Measurements from ENCODE around the gene ASIC2.
A peak's percentile ranks its signal among the peaks of the same experiment; 100 is the strongest.

ASIC2 gene

GRCh38 chr17:33297643-33298042, 4.5 kb upstream of the ASIC2 start:
- H3K4me1 ChIP-seq (ENCODE audit: control insufficient read depth in 2 of 2, insufficient read depth in 1 of 2, low read depth in 1 of 2, low read length in 2 of 2) = peaks cover 0 to 4% of the 10 kb centered on the region in 2 donors
- no peak overlapping the region for H4K91ac ChIP-seq (ENCODE audit: low read depth, low read length, poor library complexity)
- no peak overlapping the region for H3K18ac ChIP-seq (ENCODE audit: low read length)
- no peak overlapping the region for H2BK15ac ChIP-seq (ENCODE audit: low read length)
- peaks cover 0 to 2% of the 10 kb centered on the region in 2 donors for H3K9me3 ChIP-seq (replicated peaks in 1 of 2; ENCODE audit: control insufficient read depth in 2 of 2, insufficient read depth in 1 of 2, low read depth in 1 of 2, low read length in 2 of 2)
- no peak overlapping the region for H4K8ac ChIP-seq (ENCODE audit: low read depth, low read length)
- H3K23ac ChIP-seq (ENCODE audit: low read depth, low read length, poor library complexity) = no peak overlapping the region
- no CpG with 5 or more reads among the region's 4 CpGs for WGBS, 2 donors (ENCODE audit: extremely low coverage in 2 of 2, insufficient read length in 2 of 2, insufficient replicate concordance in 1 of 2)
- H3K36me3 ChIP-seq (replicated peaks in 1 of 2; ENCODE audit: control insufficient read depth in 2 of 2, insufficient read depth in 2 of 2, low read length in 2 of 2) = peaks cover 0 to 1% of the 10 kb centered on the region in 2 donors
- H2BK5ac ChIP-seq (ENCODE audit: low read length) = no peak overlapping the region
- no peak overlapping the region for H3K4me3 ChIP-seq (ENCODE audit: low read length in 2 of 2)
- no peak overlapping the region for H3K9ac ChIP-seq (ENCODE audit: low read depth, low read length, poor library complexity)
- H2AFZ ChIP-seq (ENCODE audit: low read length) = no peak overlapping the region
- peaks cover 0 to 18% (median 11%) of the 10 kb centered on the region in 3 experiments for H3K27me3 ChIP-seq (ENCODE audit: control insufficient read depth in 3 of 3, insufficient read depth in 3 of 3, low read depth in 1 of 3, low read length in 3 of 3)
- H2AK5ac ChIP-seq (ENCODE audit: low read depth, low read length) = no peak overlapping the region
- H3K4me2 ChIP-seq (ENCODE audit: insufficient read depth, low read length, poor library complexity, severe bottlenecking) = no peak overlapping the region
- no peak overlapping the region for H2BK120ac ChIP-seq (ENCODE audit: low read depth, low read length)
- H2BK12ac ChIP-seq (ENCODE audit: low read length) = no peak overlapping the region
- no peak overlapping the region for H3K27ac ChIP-seq (replicated peaks; ENCODE audit: low read length)
- H3K79me1 ChIP-seq (ENCODE audit: low read depth, low read length) = no peaks in the 10 kb centered on the region
- DNase-seq (ENCODE audit: low spot score) = no peak
- H3K4ac ChIP-seq (ENCODE audit: low read length) = no peak overlapping the region
- no peak overlapping the region for H3K14ac ChIP-seq (ENCODE audit: low read length)

GRCh38 chr17:33294994-33295393, 1.9 kb upstream of the ASIC2 start:
- no peak overlapping the region for H2BK15ac ChIP-seq (ENCODE audit: low read length)
- no CpG with 5 or more reads among the region's 1 CpG for WGBS, 2 donors (ENCODE audit: extremely low coverage in 2 of 2, insufficient read length in 2 of 2, insufficient replicate concordance in 1 of 2)
- H3K4ac ChIP-seq (ENCODE audit: low read length) = no peak overlapping the region
- H3K18ac ChIP-seq (ENCODE audit: low read length) = no peak overlapping the region
- H3K14ac ChIP-seq (ENCODE audit: low read length) = no peak overlapping the region
- H3K27ac ChIP-seq (replicated peaks; ENCODE audit: low read length) = no peak overlapping the region
- H2AK5ac ChIP-seq (ENCODE audit: low read depth, low read length) = no peak overlapping the region
- peaks cover 0 to 44% (median 28%) of the 10 kb centered on the region in 3 experiments for H3K27me3 ChIP-seq (ENCODE audit: control insufficient read depth in 3 of 3, insufficient read depth in 3 of 3, low read depth in 1 of 3, low read length in 3 of 3)
- peaks cover 0 to 2% of the 10 kb centered on the region in 2 donors for H3K9me3 ChIP-seq (replicated peaks in 1 of 2; ENCODE audit: control insufficient read depth in 2 of 2, insufficient read depth in 1 of 2, low read depth in 1 of 2, low read length in 2 of 2)
- no peak overlapping the region for H4K91ac ChIP-seq (ENCODE audit: low read depth, low read length, poor library complexity)
- H2AFZ ChIP-seq (ENCODE audit: low read length) = no peak overlapping the region
- DNase-seq (ENCODE audit: low spot score) = no peak
- H3K79me1 ChIP-seq (ENCODE audit: low read depth, low read length) = no peaks in the 10 kb centered on the region
- H2BK12ac ChIP-seq (ENCODE audit: low read length) = no peak overlapping the region
- no peak overlapping the region for H3K9ac ChIP-seq (ENCODE audit: low read depth, low read length, poor library complexity)
- no peak overlapping the region for H4K8ac ChIP-seq (ENCODE audit: low read depth, low read length)
- peaks cover 0 to 1% of the 10 kb centered on the region in 2 donors for H3K36me3 ChIP-seq (replicated peaks in 1 of 2; ENCODE audit: control insufficient read depth in 2 of 2, insufficient read depth in 2 of 2, low read length in 2 of 2)
- H3K4me2 ChIP-seq (ENCODE audit: insufficient read depth, low read length, poor library complexity, severe bottlenecking) = no peak overlapping the region
- no peak overlapping the region for H3K23ac ChIP-seq (ENCODE audit: low read depth, low read length, poor library complexity)
- no peak overlapping the region for H2BK5ac ChIP-seq (ENCODE audit: low read length)
- no peak overlapping the region for H3K4me3 ChIP-seq (ENCODE audit: low read length in 2 of 2)
- no peak overlapping the region for H2BK120ac ChIP-seq (ENCODE audit: low read depth, low read length)
- peaks cover 0 to 6% of the 10 kb centered on the region in 2 donors for H3K4me1 ChIP-seq (ENCODE audit: control insufficient read depth in 2 of 2, insufficient read depth in 1 of 2, low read depth in 1 of 2, low read length in 2 of 2)

GRCh38 chr17:33292201-33292980, 704 bp downstream of the ASIC2 start:
- WGBS, 2 donors (ENCODE audit: extremely low coverage in 2 of 2, insufficient read length in 2 of 2, insufficient replicate concordance in 1 of 2) = no CpG with 5 or more reads among the region's 72 CpGs
- DNase-seq (ENCODE audit: low spot score) = peak; percentile 59
- no peak overlapping the region for H2AK5ac ChIP-seq (ENCODE audit: low read depth, low read length)
- peaks cover 0 to 1% of the 10 kb centered on the region in 2 donors for H3K36me3 ChIP-seq (replicated peaks in 1 of 2; ENCODE audit: control insufficient read depth in 2 of 2, insufficient read depth in 2 of 2, low read length in 2 of 2)
- H3K4me1 ChIP-seq (ENCODE audit: control insufficient read depth in 2 of 2, insufficient read depth in 1 of 2, low read depth in 1 of 2, low read length in 2 of 2) = peaks cover 0 to 6% of the 10 kb centered on the region in 2 donors
- peak overlapping the region; percentile 53 for H3K9ac ChIP-seq (ENCODE audit: low read depth, low read length, poor library complexity)
- H3K4ac ChIP-seq (ENCODE audit: low read length) = no peak overlapping the region
- no peaks in the 10 kb centered on the region for H3K79me1 ChIP-seq (ENCODE audit: low read depth, low read length)
- H3K23ac ChIP-seq (ENCODE audit: low read depth, low read length, poor library complexity) = no peak overlapping the region
- no peak overlapping the region for H4K91ac ChIP-seq (ENCODE audit: low read depth, low read length, poor library complexity)
- peak overlapping the region; percentile 100 for H3K4me2 ChIP-seq (ENCODE audit: insufficient read depth, low read length, poor library complexity, severe bottlenecking)
- no peak overlapping the region for H2BK120ac ChIP-seq (ENCODE audit: low read depth, low read length)
- no peak overlapping the region for H3K27ac ChIP-seq (replicated peaks; ENCODE audit: low read length)
- no peak overlapping the region for H2BK12ac ChIP-seq (ENCODE audit: low read length)
- peak overlapping the region; percentile 35 for H2AFZ ChIP-seq (ENCODE audit: low read length)
- peak overlapping the region in 1 of 2 donors; percentile 85 for H3K4me3 ChIP-seq (ENCODE audit: low read length in 2 of 2)
- no peak overlapping the region for H4K8ac ChIP-seq (ENCODE audit: low read depth, low read length)
- H2BK5ac ChIP-seq (ENCODE audit: low read length) = no peak overlapping the region
- peaks cover 0 to 58% (median 28%) of the 10 kb centered on the region in 3 experiments for H3K27me3 ChIP-seq (ENCODE audit: control insufficient read depth in 3 of 3, insufficient read depth in 3 of 3, low read depth in 1 of 3, low read length in 3 of 3)
- H3K14ac ChIP-seq (ENCODE audit: low read length) = no peak overlapping the region
- peak overlapping the region; percentile 74 for H3K18ac ChIP-seq (ENCODE audit: low read length)
- H3K9me3 ChIP-seq (replicated peaks in 1 of 2; ENCODE audit: control insufficient read depth in 2 of 2, insufficient read depth in 1 of 2, low read depth in 1 of 2, low read length in 2 of 2) = peaks cover 0 to 2% of the 10 kb centered on the region in 2 donors
- H2BK15ac ChIP-seq (ENCODE audit: low read length) = no peak overlapping the region

All from neuronal stem cell (in vitro differentiated cells).